Measurements from ENCODE around the gene CD7. TPM values are rescaled to one million over a fixed set of nuclear protein-coding genes. Genes with fewer than 3 reads are reported as not detected.
"Not testable (repeated sequence)": the region's sequence is repeated elsewhere in the genome, so short reads cannot be mapped to it uniquely, and the experiment has no call there.

The CD7 gene
- total RNA-seq, 2 donors from 2014 or later, result 0.60 to 1.8 TPM

DNA sequence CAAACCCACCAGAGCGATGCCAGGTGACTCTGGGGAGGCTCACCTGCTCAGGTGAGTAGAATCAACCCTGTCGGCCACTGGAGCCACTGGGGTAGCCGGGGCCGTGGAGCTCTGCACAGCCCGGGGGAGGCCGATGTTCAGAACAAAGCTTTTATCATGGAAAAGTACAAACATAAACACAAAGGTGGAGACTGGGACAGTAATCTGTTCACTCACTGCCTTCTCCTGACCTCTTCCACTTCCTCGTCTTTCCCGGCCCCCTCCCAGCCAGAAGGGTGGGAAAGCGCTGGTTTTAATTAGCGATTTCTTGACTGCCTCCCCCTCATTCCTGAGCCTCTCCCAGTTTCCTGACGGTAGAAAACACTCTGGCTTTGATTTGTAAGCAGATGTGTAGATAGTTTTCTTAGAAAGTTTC, 31.9 kb upstream of the CD7 start:
- ATAC-seq, result peak in 1 of 2 donors; percentile 9
- DNase-seq, result no peak
- intact Hi-C loops (cut with DNase I), result no loop called here

- ATAC-seq, result no peak
- no peak for DNase-seq
- intact Hi-C loops (cut with DNase I), result no loop called here
These were observed 31.5 kb upstream of the CD7 start for GRCh38 chr17:82348866-82349265.

- intact Hi-C loops (cut with DNase I), result no loop called here
- ATAC-seq (no peak), DNase-seq (no peak)
These were observed 31.0 kb upstream of the CD7 start for GRCh38 chr17:82348434-82348833.

DNA sequence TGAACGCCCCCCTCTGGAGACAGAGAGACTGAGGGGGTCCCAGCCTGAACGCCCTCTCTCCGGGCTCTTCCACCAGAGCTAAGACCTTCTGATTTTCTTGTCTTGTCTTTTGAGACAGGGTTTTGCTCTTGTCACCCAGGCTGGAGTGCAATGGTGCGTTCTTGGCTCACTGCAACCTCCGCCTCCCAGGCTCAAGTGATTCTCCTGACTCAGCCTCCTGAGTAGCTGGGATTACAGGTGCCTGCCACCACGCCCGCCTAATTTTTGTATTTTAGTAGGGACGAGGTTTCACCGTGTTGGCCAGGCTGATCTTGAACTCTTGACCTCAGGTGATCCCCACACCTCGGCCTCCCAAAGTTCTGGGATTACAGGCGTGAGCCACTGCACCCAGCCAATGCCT, 30.6 kb upstream of the CD7 start:
- DNase-seq; ATAC-seq; intact Hi-C loops (cut with DNase I): not testable (repeated sequence)

GRCh38 chr17:82346342-82347300, 29.2 kb upstream of the CD7 start:
- intact Hi-C loops (cut with DNase I), result no loop called here
- ATAC-seq (no peak), DNase-seq (no peak)

- ATAC-seq, result no peak
- intact Hi-C loops (cut with DNase I), result no loop called here
- DNase-seq, result no peak
These were observed 28.0 kb upstream of the CD7 start for GRCh38 chr17:82345151-82345976.

DNA sequence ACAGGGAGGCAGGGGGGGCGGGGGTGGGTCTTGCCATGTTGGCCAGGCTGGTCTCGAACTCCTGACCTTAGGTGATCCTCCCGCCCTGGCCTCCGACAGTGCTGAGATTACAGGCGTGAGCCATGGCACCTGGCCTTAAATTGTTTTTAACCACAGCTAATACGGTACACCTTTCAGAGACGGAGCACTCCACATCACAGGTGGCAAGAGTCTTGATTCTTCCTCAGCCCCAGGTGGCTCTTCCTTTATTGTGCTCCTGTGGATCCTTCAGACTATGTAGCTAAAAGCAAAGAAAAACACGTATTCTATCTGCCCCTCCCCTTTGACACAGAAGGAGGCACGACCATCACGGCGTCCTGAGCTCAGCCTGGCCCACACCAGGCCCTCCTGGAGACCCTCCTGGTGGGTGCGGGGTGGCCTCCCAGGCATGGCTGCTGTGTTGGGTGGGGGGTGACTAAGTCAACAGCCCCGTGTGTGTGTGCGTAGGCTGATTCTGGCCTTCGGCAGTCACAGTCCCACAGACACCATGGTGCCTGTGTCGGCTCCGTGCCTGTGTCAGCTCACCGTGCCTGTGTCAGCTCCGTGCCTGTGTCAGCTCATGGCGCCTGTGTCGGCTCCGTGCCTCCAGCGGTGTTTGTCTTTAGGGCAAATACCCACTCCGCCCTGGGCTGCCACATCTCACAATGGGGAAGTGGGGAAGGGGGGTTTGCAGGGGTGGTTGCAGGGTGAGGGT, 26.9 kb upstream of the CD7 start:
- DNase-seq (no peak), ATAC-seq (no peak)
- intact Hi-C loops (cut with DNase I), result no loop called here

- no peak for ATAC-seq
- intact Hi-C loops (cut with DNase I), result no loop called here
- no peak for DNase-seq
These were observed 26.2 kb upstream of the CD7 start for GRCh38 chr17:82343560-82343959.

GRCh38 chr17:82342361-82343079, 25.1 kb upstream of the CD7 start:
- DNase-seq, result peak; percentile 14
- ATAC-seq, result no peak
- intact Hi-C loops (cut with DNase I), result no loop called here

DNA sequence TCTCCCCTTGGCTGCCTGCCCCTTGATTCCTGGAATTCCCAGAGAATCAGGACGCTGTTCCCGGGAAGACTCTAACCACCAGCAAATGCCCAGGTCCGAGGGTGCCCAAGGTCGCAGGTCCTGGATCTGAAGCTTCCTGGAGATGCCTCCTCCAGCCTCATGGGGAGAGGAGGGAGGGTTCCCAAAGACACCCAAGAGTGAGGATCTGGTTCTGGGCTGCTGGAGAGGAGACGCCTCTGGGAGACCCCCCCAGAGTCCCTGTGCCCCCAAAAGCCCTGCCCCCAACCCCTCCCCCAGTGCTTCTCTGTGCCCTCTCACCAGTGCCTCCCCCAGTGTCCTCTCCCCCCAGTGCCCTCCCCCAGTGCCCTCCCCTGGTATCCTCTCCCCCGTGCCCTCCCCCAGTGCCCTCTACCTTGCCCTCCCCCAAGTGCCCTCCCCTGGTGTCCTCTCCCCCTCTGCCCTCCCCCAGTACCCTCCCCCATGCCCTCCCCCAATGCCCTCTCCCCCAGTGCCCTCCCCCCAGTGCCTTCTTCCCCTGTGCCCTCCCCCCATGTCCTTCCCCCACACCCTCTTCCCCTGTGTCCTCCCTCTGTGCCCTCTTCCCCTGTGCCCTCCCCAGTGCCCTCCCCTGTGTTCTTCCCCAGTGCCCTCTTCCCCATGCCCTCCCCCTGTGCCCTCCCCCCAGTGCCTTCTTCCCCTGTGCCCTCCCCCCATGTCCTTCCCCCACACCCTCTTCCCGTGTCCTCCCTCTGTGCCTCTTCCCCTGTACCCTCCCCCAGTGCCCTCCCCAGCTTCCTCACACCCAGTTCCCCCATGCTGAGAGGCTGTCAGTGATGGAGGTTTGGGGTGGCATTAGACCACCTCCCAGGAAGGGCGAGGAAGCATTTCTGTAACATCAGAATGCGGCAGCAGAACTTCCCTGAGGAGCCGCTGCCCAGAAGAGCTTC, 22.5 kb upstream of the CD7 start:
- ATAC-seq (no peak), DNase-seq (peak; percentile 19)
- intact Hi-C loops (cut with DNase I), result no loop called here

- intact Hi-C loops (cut with DNase I), result no loop called here
- ATAC-seq, result peak; percentile 79 to 85
- peak; percentile 40 for DNase-seq
These were observed 21.6 kb upstream of the CD7 start for GRCh38 chr17:82338858-82339633.

- DNase-seq, result peak; percentile 19
- intact Hi-C loops (cut with DNase I), result no loop called here
- no peak for ATAC-seq
These were observed 17.4 kb upstream of the CD7 start for GRCh38 chr17:82334622-82335394.

DNA sequence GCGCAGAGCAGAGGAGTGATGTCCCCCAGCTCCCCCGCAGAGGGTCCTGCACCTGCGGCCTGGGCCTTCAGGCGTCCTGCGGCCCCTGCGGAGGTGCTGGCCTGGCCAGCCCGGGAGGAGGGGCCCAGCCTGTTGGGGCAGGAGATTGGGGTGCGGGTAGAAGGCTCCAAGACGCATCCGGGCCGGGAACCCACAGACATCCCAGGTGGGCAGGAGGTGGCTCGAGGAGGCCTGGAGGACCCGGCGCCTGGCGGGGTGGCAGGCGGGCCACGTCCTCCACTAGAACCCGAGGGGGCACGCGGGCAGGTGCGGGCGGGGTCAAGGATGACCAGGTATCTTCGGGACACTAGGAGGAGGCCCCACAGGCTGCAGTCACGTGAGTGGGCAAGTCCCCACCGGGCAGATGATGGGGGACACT, 16.8 kb upstream of the CD7 start:
- intact Hi-C loops (cut with DNase I), result no loop called here
- no peak for ATAC-seq
- peak; percentile 31 for DNase-seq

- peak; percentile 42 to 44 for ATAC-seq
- intact Hi-C loops (cut with DNase I), result no loop called here
- peak; percentile 64 for DNase-seq
These were observed 16.1 kb upstream of the CD7 start, which contains the start of gene SECTM1 for GRCh38 chr17:82333279-82334171. Gene SECTM1 (minus strand): TSS chr17:82333766. CDS start chr17:82327240, 6,526 bp downstream.

GRCh38 chr17:82332669-82333278, 15.4 kb upstream of the CD7 start:
- ATAC-seq (peak; percentile 36 to 65), DNase-seq (peak; percentile 57)
- intact Hi-C loops (cut with DNase I), result no loop called here
